HG03342 (cell line): ENCODE measurements around the gene OXSR1.
"Not testable (repeated sequence)": the region's sequence is repeated elsewhere in the genome, so short reads cannot be mapped to it uniquely, and the experiment has no call there.

Experiments
- ATAC-seq: cut with Tn5 transposase; IDR thresholded peaks from one replicate; pipeline ENCODE4 v1.9.1; 2021; ENCODE audit warnings: mild to moderate bottlenecking, moderate library complexity; ENCODE audit not compliant: unreplicated experiment

Gene OXSR1

GRCh38 chr3:38141173-38141951 is 24.0 kb upstream of the OXSR1 start:
- ATAC-seq = no peak

GRCh38 chr3:38141952-38142273 is 23.4 kb upstream of the OXSR1 start:
- ATAC-seq = no peak

- ATAC-seq = no peak
Measured at GRCh38 chr3:38142959-38143358, 22.4 kb upstream of the OXSR1 start.

GRCh38 chr3:38143511-38143910 is 21.8 kb upstream of the OXSR1 start:
- ATAC-seq = no peak

- no peak for ATAC-seq
Measured at GRCh38 chr3:38146504-38146903, 18.8 kb upstream of the OXSR1 start.

- no peak for ATAC-seq
Measured at GRCh38 chr3:38147421-38147820, 17.9 kb upstream of the OXSR1 start.

- ATAC-seq = no peak
Measured at GRCh38 chr3:38148311-38148882, 16.9 kb upstream of the OXSR1 start.

- no peak for ATAC-seq
Measured at GRCh38 chr3:38149708-38150107, 15.6 kb upstream of the OXSR1 start.

- ATAC-seq = no peak
Measured at GRCh38 chr3:38150780-38151528, 14.4 kb upstream of the OXSR1 start.

- ATAC-seq = peak; percentile 49
Measured at GRCh38 chr3:38151667-38152265, 13.6 kb upstream of the OXSR1 start.

GRCh38 chr3:38152609-38153008 is 12.7 kb upstream of the OXSR1 start:
- no peak for ATAC-seq

- no peak for ATAC-seq
Measured at GRCh38 chr3:38153221-38153620, 12.1 kb upstream of the OXSR1 start.

GRCh38 chr3:38154033-38154494 is 11.3 kb upstream of the OXSR1 start:
- no peak for ATAC-seq

GRCh38 chr3:38154625-38155255 is 10.6 kb upstream of the OXSR1 start:
- ATAC-seq = no peak

GRCh38 chr3:38155825-38156224 is 9.5 kb upstream of the OXSR1 start:
- ATAC-seq = no peak

GRCh38 chr3:38157117-38157516 is 8.2 kb upstream of the OXSR1 start:
- no peak for ATAC-seq

- ATAC-seq = no peak
Measured at GRCh38 chr3:38157595-38157994, 7.7 kb upstream of the OXSR1 start.

GRCh38 chr3:38158472-38158871 is 6.9 kb upstream of the OXSR1 start:
- ATAC-seq = no peak

GRCh38 chr3:38160704-38161103 is 4.6 kb upstream of the OXSR1 start:
- ATAC-seq = not testable (repeated sequence)

- ATAC-seq = no peak
Measured at GRCh38 chr3:38163117-38163840, 2.1 kb upstream of the OXSR1 start.
